DMS 273 (cell line): ENCODE measurements around the gene GPER1.
"Not testable (repeated sequence)": the region's sequence is repeated elsewhere in the genome, so short reads cannot be mapped to it uniquely, and the experiment has no call there.

Experiments used
- DNase-seq: peaks from one replicate; lab custom pipeline; 2025; ENCODE audit not compliant: unreplicated experiment; lab: John Stamatoyannopoulos, UW

Gene GPER1

DNA sequence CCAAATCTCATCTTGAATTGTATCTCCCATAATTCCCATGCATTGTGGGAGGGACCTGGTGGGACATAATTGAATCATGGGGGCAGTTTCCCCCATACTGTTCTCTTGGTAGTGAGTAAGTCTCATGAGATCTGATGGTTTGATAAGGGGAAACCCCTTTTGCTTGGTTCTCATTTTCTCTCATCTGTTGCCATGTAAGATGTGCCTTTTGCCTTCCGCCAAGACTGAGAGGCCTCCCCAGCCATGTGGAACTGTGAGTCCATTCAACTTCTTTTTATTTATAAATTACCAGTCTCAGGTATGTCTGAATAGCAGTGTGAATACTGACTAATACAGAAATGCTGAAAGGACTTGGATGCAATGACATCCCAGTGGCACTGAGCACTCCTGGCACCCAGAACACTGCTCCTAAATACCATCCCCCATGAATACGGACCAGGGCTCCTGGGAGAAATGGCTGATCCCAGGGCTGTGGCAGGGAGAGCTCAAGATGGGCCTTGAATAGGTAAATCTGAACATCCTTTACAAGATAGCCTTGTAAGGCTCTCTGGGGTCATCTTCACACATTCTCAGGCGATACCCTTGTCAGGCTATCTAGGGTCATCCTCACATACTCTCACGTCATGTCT, 52.7 kb downstream of the GPER1 start:
- DNase-seq = no peak

DNA sequence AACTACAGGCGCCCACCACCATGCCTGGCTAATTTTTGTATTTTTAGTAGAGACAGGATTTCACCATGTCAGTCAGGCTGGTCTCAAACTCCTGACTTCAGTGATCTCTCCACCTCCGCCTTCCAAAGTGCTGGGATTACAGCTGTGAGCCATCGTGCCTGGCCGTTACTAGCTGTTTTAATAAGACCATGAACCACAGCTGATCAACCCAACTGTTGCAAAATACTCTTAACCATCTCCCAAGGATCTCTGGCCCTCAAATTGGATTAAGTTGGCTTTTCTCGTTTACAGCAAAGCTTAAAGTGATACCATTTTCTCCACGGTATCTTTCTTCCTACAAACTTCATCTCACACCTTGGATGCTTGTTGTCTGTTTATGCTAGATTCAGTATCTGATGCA, 53.7 kb downstream of the GPER1 start:
- no peak for DNase-seq

DNA sequence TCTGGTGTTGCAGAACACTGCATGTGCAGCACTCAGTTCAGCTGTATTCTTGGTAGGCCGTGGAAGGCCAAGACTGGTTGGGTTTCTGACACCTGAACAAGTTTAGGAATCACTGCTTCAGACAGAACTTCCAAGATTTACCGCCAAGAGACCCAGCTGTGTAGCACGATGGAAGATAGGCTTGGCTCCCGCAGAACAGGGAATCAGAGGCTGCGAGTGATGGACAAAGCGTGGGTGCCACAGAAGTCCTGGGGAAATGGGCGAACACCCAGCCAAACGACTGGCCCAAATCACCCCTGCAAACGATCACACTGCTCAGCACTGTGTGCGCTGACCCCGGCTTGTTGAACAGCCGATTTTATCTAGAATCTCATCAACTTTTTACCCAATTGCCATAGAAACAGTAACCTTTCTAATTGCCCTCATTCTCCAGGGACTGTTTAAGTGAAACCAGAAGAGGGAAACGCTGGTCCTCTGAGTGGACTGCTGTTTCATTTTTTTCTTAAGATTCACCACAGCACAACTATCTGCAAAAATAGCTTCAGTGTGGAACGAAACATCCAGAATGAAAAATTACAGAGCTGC, 54.2 kb downstream of the GPER1 start:
- DNase-seq = no peak

DNA sequence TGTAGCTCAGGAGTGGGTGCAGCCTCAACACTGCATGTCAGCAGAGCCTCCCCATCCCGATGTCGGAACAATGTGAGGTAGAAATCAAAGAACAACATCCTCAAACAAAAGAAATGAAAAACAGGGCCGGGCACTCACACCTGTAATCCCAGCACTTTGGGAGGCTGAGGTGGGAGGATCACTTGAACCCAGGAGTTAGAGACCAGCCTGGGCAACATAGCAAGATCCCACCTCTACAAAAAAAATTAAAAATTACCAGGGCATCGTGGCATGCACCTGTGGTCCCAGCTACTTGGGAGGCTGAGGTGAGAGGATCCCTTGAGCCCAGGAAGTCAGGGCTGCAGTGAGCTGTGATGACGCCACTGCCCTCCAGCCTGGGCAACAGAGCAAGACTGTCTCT, 55.1 kb downstream of the GPER1 start:
- DNase-seq = not testable (repeated sequence)
